Naive thymus-derived CD4-positive, alpha-beta T cell (primary cell): ENCODE data around the gene GLRX2. TPM values are rescaled to one million over a fixed set of nuclear protein-coding genes. Genes with fewer than 3 reads are reported as not detected.
"Not testable (repeated sequence)": the region's sequence is repeated elsewhere in the genome, so short reads cannot be mapped to it uniquely, and the experiment has no call there.

Experiments
- ATAC-seq: fragments of 150-1000 bp; cut with Tn5 transposase; 2 replicates; pipeline ENCODE4 v1.10.0; 2021; ENCODE audit warnings: mild to moderate bottlenecking, moderate library complexity
- CTCF ChIA-PET: fragments of 350-600 bp; sonication (Branson Sonifier 250); formaldehyde crosslinking; loops from one replicate; lab custom pipeline; 2021; ENCODE audit warnings: antibody characterized with exemption; lab: Charles Lee
- POLR2A ChIA-PET: fragments of 350-600 bp; sonication (Branson Sonifier 250); formaldehyde crosslinking; loops from one replicate; lab custom pipeline; 2021; ENCODE audit warnings: antibody characterized with exemption, inconsistent platforms; lab: Charles Lee
- DNase-seq, 9 donors: peaks; one replicate each; pipeline versions ENCODE4 v3.0.0 to v3.0.0-alpha.2; 2020 to 2022; ENCODE audit warnings: mixed read lengths in 1 of 9
- H3K27ac ChIP-seq: one replicate; pipeline ENCODE4 v1.7.0; 2013; ENCODE audit warnings: mild to moderate bottlenecking, low read depth, low read length, moderate library complexity
- H3K27me3 ChIP-seq, 2 donors: one replicate each; pipeline ENCODE4 v1.7.0; 2013; ENCODE audit warnings: low read length in 2 of 2, mild to moderate bottlenecking in 2 of 2, moderate library complexity in 2 of 2; ENCODE audit not compliant: control insufficient read depth in 2 of 2, insufficient read depth in 2 of 2
- H3K36me3 ChIP-seq, 3 experiments: 1 replicate in 2 of 3; 2 replicates in 1 of 3; pipeline ENCODE4 v1.7.0; 2013; ENCODE audit warnings: low read length in 3 of 3, mild to moderate bottlenecking in 3 of 3, moderate library complexity in 1 of 3; ENCODE audit not compliant: insufficient read depth in 3 of 3, control insufficient read depth in 2 of 3
- H3K4me1 ChIP-seq, 2 donors: one replicate each; pipeline ENCODE4 v1.7.0; 2013; ENCODE audit warnings: low read length in 2 of 2, mild to moderate bottlenecking in 2 of 2, moderate library complexity in 1 of 2; ENCODE audit not compliant: control insufficient read depth in 2 of 2, insufficient read depth in 2 of 2
- H3K4me3 ChIP-seq: 2 replicates; pipeline ENCODE4 v1.7.0; 2013; ENCODE audit warnings: mild to moderate bottlenecking, low read length
- H3K9me3 ChIP-seq, 3 experiments: 1 replicate in 2 of 3; 2 replicates in 1 of 3; pipeline ENCODE4 v1.7.0; 2013; ENCODE audit warnings: low read length in 3 of 3; ENCODE audit not compliant: control insufficient read depth in 2 of 3
- H3K27ac Mint-ChIP-seq, 9 donors: one replicate each; pipeline ENCODE4 v1.8.0; 2020 to 2022; ENCODE audit warnings: mixed read lengths in 9 of 9, mild to moderate bottlenecking in 8 of 9, moderate library complexity in 5 of 9, inconsistent platforms in 2 of 9
- H3K27me3 Mint-ChIP-seq, 5 donors: one replicate each; pipeline ENCODE4 v1.8.0; 2021 to 2022; ENCODE audit warnings: mixed read lengths in 5 of 5, mild to moderate bottlenecking in 1 of 5
- H3K36me3 Mint-ChIP-seq, 5 donors: one replicate each; pipeline ENCODE4 v1.8.0; 2020 to 2022; ENCODE audit warnings: mixed read lengths in 5 of 5, mild to moderate bottlenecking in 3 of 5, inconsistent platforms in 1 of 5
- H3K4me1 Mint-ChIP-seq, 7 donors: one replicate each; pipeline ENCODE4 v1.8.0; 2020 to 2022; ENCODE audit warnings: mixed read lengths in 7 of 7, mild to moderate bottlenecking in 3 of 7, inconsistent platforms in 1 of 7
- H3K4me3 Mint-ChIP-seq, 10 donors: one replicate each; pipeline ENCODE4 v1.8.0; 2020 to 2022; ENCODE audit warnings: mild to moderate bottlenecking in 10 of 10, mixed read lengths in 10 of 10, moderate library complexity in 6 of 10, inconsistent platforms in 2 of 10
- H3K9me3 Mint-ChIP-seq, 11 donors: one replicate each; pipeline ENCODE4 v1.8.0; 2020 to 2022; ENCODE audit warnings: mixed read lengths in 11 of 11, mild to moderate bottlenecking in 4 of 11, inconsistent platforms in 1 of 11, moderate library complexity in 1 of 11
- intact Hi-C, 2 donors: fragments of 100-400 bp; cut with micrococcal nuclease; formaldehyde crosslinking; loops; one replicate each; pipeline ENCODE4 v1.15.1; 2023
- polyA plus RNA-seq, 2 donors: library from polyadenylated mRNA; unstranded; fragments of 300-500 nt; fragmentation: Illumina TruSeq; gene quantifications; one replicate each; pipeline ENCODE4 v1.2.3, GENCODE V29; 2021
- total RNA-seq, 6 experiments: library from RNA in 5 of 6; stranded (reverse) in 5 of 6; gene quantifications; 1 replicate in 5 of 6; 2 replicates in 1 of 6; pipeline ENCODE4 v1.2.3 and lab custom pipeline; 2021 to 2026

GLRX2 gene
- total and polyA plus RNA-seq, 7 experiments from 2014 or later, result 6.8 to 18.8 (median 11.4) TPM

DNA sequence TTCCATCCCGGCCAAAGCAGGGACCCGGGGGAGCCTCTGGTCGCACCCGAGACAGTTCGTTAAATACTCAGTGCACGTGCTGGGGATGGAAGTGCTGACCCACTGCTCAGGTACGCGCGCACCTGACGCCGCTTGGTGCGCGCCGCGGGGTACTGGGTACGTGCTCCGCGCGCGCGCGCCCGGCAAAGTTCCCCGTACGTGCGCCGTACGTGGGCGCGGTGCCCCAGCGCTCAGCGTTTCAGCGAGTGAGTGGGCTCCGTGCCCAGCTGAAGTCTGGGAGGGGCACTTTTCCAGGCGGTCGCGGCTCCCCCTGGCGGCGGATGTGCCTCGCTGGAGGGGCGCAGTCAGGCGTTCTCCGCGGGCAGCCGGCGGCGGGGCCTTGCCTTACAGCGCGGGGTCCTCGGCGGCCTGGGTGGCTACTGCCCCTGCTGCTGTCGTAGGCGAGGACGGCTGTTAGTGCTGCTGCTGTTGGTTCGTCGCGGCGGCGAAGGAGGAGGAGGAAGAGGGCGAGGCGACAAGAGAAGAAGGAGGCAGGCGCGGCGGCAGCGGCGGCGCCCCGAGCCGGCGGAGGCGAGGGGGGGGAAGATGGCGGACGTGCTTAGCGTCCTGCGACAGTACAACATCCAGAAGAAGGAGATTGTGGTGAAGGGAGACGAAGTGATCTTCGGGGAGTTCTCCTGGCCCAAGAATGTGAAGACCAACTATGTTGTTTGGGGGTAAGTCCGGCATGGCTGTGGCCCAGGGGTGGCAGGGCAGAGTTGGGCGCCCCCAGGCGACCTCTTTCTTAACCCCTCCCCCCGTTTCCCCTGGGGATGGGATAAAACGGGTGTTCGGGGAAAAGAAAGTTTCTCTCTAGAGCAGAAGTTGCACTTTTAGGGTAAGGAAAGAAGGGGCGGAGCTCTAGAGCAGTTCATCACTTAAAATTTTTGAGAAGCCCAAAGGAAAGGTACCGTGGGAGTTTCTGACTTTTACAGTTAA, 16.7 kb upstream of the GLRX2 start, which contains the start of gene CDC73:
TSS of gene CDC73 (plus strand) at position 416 of the 978 bp plus-strand sequence. CDS start at position 586, 170 bp downstream.
- peaks cover 33 to 68% (median 47%) of the 10 kb centered on the region in 7 donors for H3K4me1 Mint-ChIP-seq
- H3K27me3 Mint-ChIP-seq, result peaks cover 0 to 11% (median 0%) of the 10 kb centered on the region in 5 donors
- Histone ChIP-seq H3K4me3 (peak within 1 kb of the TSS; percentile 85), H3K9me3 (no peaks in the 10 kb centered on the region), H3K36me3 (peaks cover 0 to 10% (median 0%) of the 10 kb centered on the region in 3 experiments), H3K27ac (peak within 1 kb of the TSS; percentile 91), H3K4me1 (peaks cover 21 to 25% of the 10 kb centered on the region in 2 donors), H3K27me3 (no peaks in the 10 kb centered on the region)
- peak; percentile 96 for ATAC-seq
- peak within 1 kb of the TSS; percentile 92 to 98 (median 96) for H3K27ac Mint-ChIP-seq
- H3K9me3 Mint-ChIP-seq, result no peaks in the 10 kb centered on the region
- intact Hi-C loops, result loop anchor here (1.0 to 10.0 kb wide), 13 partner anchors 17 to 1173 kb away; partner anchors contain the start of genes GLRX2 (in 2 of the 2), RGS2 (in 2 of the 2), RO60 (in 2 of the 2) and UCHL5 (in 2 of the 2)
- ChIA-PET CTCF (interaction anchor here (0.7 to 4.0 kb wide), 4 partner anchors 18 to 315 kb away, joined by 3 to 18 read pairs (median 4); partner anchors contain the start of genes RGS2 and UCHL5), POLR2A (interaction anchor here (0.6 to 2.9 kb wide), 10 partner anchors 12 to 315 kb away, joined by 3 to 19 read pairs (median 6); partner anchors contain the start of genes GLRX2, RGS2, RO60 and UCHL5)
- H3K4me3 Mint-ChIP-seq, result peak within 1 kb of the TSS; percentile 88 to 99 (median 95)
- peak; percentile 97 to 100 (median 99) for DNase-seq
- H3K36me3 Mint-ChIP-seq, result peaks cover 0 to 13% (median 4%) of the 10 kb centered on the region in 5 donors

DNA sequence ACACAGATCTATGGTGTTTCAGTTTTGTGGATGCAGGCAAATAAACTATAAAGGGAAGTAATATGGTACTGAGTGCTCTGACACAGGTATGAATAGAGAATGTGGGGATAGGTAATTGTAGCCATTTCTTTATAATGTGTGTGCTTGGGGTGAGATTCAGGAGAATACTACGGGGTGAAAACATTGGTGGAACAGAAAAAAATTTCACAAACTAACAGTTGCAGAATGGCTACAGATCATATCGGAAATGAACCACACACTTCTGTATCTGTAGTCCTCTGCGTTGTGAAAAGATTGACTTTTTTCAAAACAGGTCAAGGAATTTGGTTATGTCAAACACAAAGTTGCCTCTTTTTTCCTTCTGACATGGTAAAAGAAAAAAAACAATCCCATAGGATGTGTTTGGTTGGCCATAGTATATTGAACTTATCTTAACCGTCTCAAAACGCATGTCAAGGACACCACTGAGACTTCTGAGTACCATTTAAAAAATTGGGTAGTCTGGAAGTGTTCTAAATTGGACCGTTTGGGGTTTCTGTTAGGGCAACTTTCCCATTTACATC, 15.5 kb upstream of the GLRX2 start:
- intact Hi-C loops, result loop anchor here (1.0 to 10.0 kb wide), 8 partner anchors 33 to 648 kb away; partner anchors contain the start of genes RGS1 (in 1 of the 2) and RGS2 (in 1 of the 2)
- POLR2A ChIA-PET, result interaction anchor here (2.8 kb wide), 1 partner anchor 16 kb away, joined by 18 read pairs; the partner anchor contains the start of gene GLRX2
- peak in 3 of 9 donors; percentile 3 to 7 (median 4) for DNase-seq
- Mint-ChIP-seq H3K36me3 (peaks cover 0 to 13% (median 3%) of the 10 kb centered on the region in 5 donors), H3K4me3 (peak overlapping the region; percentile 88 to 99 (median 95)), H3K9me3 (no peaks in the 10 kb centered on the region), H3K27me3 (peaks cover 0 to 16% (median 0%) of the 10 kb centered on the region in 5 donors), H3K27ac (peak overlapping the region; percentile 92 to 98 (median 96)), H3K4me1 (peaks cover 33 to 58% (median 42%) of the 10 kb centered on the region in 7 donors)
- no peak for ATAC-seq
- CTCF ChIA-PET, result interaction anchor here (2.0 to 4.0 kb wide), 2 partner anchors 63 to 312 kb away, joined by 4 to 18 read pairs; partner anchors contain the start of genes RGS2 and UCHL5
- no peaks in the 10 kb centered on the region for H3K27me3 ChIP-seq
- no peaks in the 10 kb centered on the region for H3K9me3 ChIP-seq
- peaks cover 21 to 23% of the 10 kb centered on the region in 2 donors for H3K4me1 ChIP-seq
- H3K4me3 ChIP-seq, result peak overlapping the region; percentile 85
- H3K36me3 ChIP-seq, result peaks cover 0 to 7% (median 0%) of the 10 kb centered on the region in 3 experiments
- H3K27ac ChIP-seq, result peak overlapping the region; percentile 91

DNA sequence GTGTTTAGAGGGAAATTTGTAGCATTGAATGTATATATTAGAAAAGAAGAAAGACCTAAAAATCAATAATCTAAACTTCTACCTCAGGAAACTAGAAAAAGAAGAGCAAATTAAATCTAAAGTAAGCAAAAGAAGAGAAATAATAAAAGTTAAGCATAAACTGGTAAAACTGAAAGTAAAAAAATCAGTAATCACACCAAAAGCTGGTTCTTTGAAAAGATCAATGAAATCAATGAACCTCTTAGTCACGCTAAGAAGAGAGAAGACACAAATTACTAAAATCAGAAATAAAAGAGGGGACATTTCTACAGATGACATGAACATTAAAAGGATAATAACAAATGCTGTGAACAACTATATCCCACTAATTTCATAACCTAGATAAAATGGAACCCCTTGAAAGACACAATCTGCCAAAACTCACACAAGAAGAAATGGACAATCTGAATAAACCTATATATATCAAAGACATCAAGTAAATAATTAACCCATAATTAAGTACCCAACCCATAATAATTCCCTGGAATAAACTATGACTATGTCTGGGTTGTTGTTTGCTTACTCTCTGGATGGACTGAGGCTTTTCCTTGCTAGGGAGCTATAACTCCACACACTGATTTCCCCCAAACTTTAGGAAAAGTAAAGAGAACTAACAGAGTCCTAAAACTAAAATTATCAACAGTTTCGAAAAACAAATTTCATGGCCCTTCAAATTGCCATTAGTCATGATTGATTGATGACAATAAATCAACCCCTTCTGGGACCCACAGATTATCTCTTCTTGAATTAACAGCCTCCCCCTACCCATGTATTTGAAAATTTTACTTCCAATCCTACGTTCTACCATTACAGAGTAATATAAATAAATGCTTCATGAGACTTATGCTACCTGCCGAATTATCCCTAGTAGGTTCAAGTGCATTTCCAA, 13.9 kb upstream of the GLRX2 start:
- intact Hi-C loops, result no loop called here
- H3K4me3 ChIP-seq, result no peak overlapping the region
- Mint-ChIP-seq H3K27ac (peak overlapping the region in 1 of 9 donors; percentile 2), H3K27me3 (peaks cover 0 to 16% (median 0%) of the 10 kb centered on the region in 5 donors), H3K4me1 (peaks cover 23 to 42% (median 26%) of the 10 kb centered on the region in 7 donors), H3K36me3 (peaks cover 0 to 6% (median 0%) of the 10 kb centered on the region in 5 donors), H3K4me3 (peak overlapping the region in 1 of 10 donors; percentile 1), H3K9me3 (no peaks in the 10 kb centered on the region)
- H3K27ac ChIP-seq, result no peak overlapping the region
- H3K4me1 ChIP-seq, result peaks cover 12 to 13% of the 10 kb centered on the region in 2 donors
- peaks cover 0 to 7% (median 0%) of the 10 kb centered on the region in 3 experiments for H3K36me3 ChIP-seq
- DNase-seq (no peak), ATAC-seq (no peak)
- CTCF ChIA-PET, result interaction anchor here (0.6 kb wide), 1 partner anchor 39 kb away, joined by 3 read pairs; no protein-coding TSS in a partner anchor
- no peaks in the 10 kb centered on the region for H3K9me3 ChIP-seq
- POLR2A ChIA-PET, result interaction anchor here (0.6 kb wide), 1 partner anchor 55 kb away, joined by 3 read pairs; no protein-coding TSS in a partner anchor
- H3K27me3 ChIP-seq, result no peaks in the 10 kb centered on the region

DNA sequence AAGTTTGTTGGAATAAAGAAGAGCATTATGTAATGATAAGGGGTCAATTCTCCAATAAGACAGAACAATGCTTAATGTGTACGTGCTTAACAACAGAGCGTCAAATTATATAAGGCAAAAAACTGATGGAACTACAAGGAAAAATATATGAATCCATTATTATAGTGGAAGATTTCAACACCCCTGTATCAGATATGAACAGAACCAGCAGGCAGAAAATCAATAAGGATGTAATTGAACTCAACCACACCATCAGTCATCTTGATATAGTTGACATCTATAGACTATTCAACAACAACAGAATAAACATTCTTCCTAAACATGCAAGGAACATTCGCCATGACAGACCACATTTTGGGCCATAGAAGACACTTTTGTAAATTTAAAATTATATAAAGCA, 13.0 kb upstream of the GLRX2 start:
- no peak for DNase-seq
- peaks cover 0 to 2% (median 0%) of the 10 kb centered on the region in 5 donors for H3K36me3 Mint-ChIP-seq
- intact Hi-C loops, result no loop called here
- Histone ChIP-seq H3K4me1 (peaks cover 5 to 7% of the 10 kb centered on the region in 2 donors), H3K4me3 (no peak overlapping the region), H3K27me3 (no peaks in the 10 kb centered on the region), H3K36me3 (peaks cover 0 to 7% (median 0%) of the 10 kb centered on the region in 3 experiments), H3K27ac (no peak overlapping the region), H3K9me3 (no peaks in the 10 kb centered on the region)
- ATAC-seq, result no peak
- H3K4me3 Mint-ChIP-seq, result no peak overlapping the region
- peak overlapping the region in 1 of 9 donors; percentile 2 for H3K27ac Mint-ChIP-seq
- ChIA-PET POLR2A (interaction anchor here (0.6 kb wide), 1 partner anchor 54 kb away, joined by 3 read pairs; no protein-coding TSS in a partner anchor), CTCF (interaction anchor here (0.6 kb wide), 1 partner anchor 40 kb away, joined by 3 read pairs; no protein-coding TSS in a partner anchor)
- H3K4me1 Mint-ChIP-seq, result peaks cover 16 to 35% (median 18%) of the 10 kb centered on the region in 7 donors
- H3K9me3 Mint-ChIP-seq, result no peaks in the 10 kb centered on the region
- peaks cover 0 to 16% (median 0%) of the 10 kb centered on the region in 5 donors for H3K27me3 Mint-ChIP-seq

DNA sequence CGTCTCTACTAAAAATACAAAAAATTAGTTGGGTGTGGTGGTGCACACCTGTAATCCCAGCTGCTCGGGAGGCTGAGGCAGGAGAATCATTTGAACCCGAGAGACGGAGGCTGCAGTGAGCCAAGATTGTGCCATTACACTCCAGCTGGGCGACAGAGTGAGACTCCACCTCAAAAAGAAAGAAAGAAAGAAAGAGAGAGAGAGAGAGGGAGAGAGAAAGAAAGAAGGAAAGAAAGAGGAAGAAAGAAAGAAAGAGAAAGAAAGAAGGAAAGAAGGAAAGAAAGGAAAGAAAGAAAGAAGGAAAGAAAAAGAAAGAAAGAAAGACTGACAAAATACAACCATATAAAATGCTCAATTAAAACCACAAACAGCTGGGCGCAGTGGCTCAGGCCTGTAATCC, 12.0 kb upstream of the GLRX2 start:
- Mint-ChIP-seq H3K27me3 (peaks cover 0 to 16% (median 0%) of the 10 kb centered on the region in 5 donors), H3K4me1 (peaks cover 9 to 28% (median 10%) of the 10 kb centered on the region in 7 donors)
- H3K9me3 Mint-ChIP-seq, H3K4me3 Mint-ChIP-seq, H3K27me3 ChIP-seq, H3K36me3 ChIP-seq, H3K4me1 ChIP-seq, H3K4me3 ChIP-seq, DNase-seq, intact Hi-C loops, H3K27ac Mint-ChIP-seq, ATAC-seq, H3K36me3 Mint-ChIP-seq, POLR2A ChIA-PET, H3K27ac ChIP-seq, H3K9me3 ChIP-seq: not testable (repeated sequence)
- CTCF ChIA-PET, result interaction anchor here (0.7 kb wide), 1 partner anchor 20 kb away, joined by 3 read pairs; no protein-coding TSS in a partner anchor
